Measurements from ENCODE around the gene CTRL.

Gene CTRL

GRCh38 chr16:67897231-67897630 lies 34.4 kb downstream of the CTRL start:
- H3K27ac ChIP-seq: no peak overlapping the region
- DNase-seq (ENCODE audit: low read depth, low spot score): no peak

- H3K27ac ChIP-seq: peak overlapping the region; percentile 70
- no peak for DNase-seq (ENCODE audit: low read depth, low spot score)
Measured at GRCh38 chr16:67893743-67894399, 37.8 kb downstream of the CTRL start.

- peak within 1 kb of the TSS; percentile 70 for H3K27ac ChIP-seq
- peak; percentile 61 for DNase-seq (ENCODE audit: low read depth, low spot score)
Measured at GRCh38 chr16:67892899-67893742, 38.5 kb downstream of the CTRL start, which contains the start of gene PSKH1. PSKH1 (plus strand) TSS chr16:67893254; CDS start chr16:67908750, 15,496 bp downstream.

DNA sequence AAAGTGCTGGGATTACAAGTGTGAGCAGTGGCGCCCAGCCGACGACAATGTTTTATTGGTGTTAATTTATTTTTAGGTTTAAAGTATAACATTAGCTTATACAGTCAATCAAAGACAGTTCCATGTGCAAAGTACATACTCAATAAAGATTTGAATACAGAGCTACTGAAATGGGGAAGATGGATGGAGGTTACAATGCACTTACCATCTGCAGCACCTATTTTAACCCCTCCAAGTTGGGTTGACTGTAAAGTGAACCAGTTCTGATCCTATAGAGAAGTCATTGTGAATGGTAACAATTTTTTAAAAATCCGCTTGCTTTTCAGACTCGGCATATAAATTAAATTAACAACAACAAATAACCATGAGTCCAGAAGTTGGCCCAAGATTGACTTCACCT lies 39.3 kb downstream of the CTRL start:
- no peak overlapping the region for H3K27ac ChIP-seq
- DNase-seq (ENCODE audit: low read depth, low spot score): no peak

DNA sequence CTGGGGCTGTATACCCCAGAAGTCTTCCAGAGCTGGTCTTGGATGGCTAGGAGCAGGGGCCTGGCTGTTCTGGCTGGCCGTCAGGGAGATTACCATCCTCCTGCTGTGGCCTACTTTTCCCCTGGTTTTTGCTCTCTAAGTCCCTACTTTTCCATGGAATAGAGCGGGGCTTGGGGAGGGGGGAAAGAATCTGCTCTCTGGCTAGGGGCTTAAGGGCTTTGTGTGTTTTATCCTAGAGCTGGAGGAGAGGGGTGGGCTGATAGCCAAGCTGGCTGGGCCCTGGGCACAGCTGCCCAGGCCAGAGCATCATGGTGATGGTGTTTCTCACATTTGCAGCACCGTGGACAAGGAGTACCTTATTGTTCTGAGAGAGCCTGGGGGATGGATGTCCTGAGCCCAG lies 43.3 kb downstream of the CTRL start:
- no peak overlapping the region for H3K27ac ChIP-seq
- DNase-seq (ENCODE audit: low read depth, low spot score): no peak

GRCh38 chr16:67886387-67886786 lies 45.3 kb downstream of the CTRL start:
- no peak overlapping the region for H3K27ac ChIP-seq
- DNase-seq (ENCODE audit: low read depth, low spot score): no peak

DNA sequence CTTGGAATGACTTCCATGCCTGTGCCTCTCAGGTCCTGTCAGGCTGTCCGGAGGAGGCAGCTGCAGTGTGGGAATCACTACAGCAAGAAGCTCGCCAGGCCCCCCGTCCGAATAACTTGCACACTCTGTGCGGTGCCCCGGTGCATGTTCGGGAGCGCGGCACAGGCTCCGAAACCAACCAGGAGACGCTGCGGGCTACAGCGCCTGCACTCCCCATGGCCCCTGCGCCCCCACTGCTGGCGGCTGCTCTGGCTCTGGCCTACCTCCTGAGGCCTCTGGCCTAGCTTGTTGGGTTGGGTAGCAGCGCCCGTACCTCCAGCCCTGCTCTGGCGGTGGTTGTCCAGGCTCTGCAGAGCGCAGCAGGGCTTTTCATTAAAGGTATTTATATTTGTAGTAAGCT lies 45.7 kb downstream of the CTRL start:
- no peak for DNase-seq (ENCODE audit: low read depth, low spot score)

DNA sequence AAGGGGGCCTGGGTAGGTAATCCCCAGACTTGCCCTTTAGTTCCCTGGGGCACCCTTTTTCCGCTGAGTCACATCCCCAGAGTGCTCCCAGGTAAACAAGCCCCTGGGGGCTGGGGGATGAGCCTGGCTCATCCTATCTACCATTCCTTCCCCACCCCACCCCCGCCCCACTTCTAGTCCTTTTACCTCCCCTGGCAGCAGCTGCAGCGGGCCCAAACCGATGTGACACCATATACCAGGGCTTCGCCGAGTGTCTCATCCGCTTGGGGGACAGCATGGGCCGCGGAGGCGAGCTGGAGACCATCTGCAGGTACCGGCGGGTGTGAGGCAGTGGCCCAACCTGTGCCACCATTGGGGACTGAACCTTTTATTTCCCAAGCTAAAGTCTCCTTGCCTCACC lies 46.1 kb downstream of the CTRL start:
- H3K27ac ChIP-seq: no peak overlapping the region

More for the DNA sequence above, 45.7 kb downstream of the CTRL start:
- H3K27ac ChIP-seq: no peak overlapping the region

DNA sequence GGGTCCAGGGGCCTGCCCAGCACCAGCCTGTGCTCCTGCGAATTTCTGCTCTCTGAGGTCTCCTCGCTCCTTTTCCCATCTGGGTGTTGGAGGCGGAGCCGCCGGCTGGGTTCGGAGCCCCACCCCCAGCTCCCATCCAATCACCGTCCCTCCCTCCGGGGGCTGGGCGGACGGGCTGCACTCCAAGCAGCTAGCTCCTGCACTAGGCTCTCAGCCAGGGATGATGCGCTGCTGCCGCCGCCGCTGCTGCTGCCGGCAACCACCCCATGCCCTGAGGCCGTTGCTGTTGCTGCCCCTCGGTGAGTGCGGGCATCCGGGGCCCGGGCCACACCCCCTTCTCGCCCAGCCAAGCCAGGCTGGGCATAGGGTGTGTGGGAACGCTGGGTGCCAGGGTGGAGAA lies 47.0 kb downstream of the CTRL start, which contains the start of gene NRN1L:
TSS of gene NRN1L (plus strand) at position 202 of the 400 bp plus-strand sequence. CDS start at position 221, 19 bp downstream.
- H3K27ac ChIP-seq: no peak within 1 kb of the TSS
- DNase-seq (ENCODE audit: low read depth, low spot score): peak; percentile 44

More for the DNA sequence above, 46.1 kb downstream of the CTRL start:
- no peak for DNase-seq (ENCODE audit: low read depth, low spot score)

DNA sequence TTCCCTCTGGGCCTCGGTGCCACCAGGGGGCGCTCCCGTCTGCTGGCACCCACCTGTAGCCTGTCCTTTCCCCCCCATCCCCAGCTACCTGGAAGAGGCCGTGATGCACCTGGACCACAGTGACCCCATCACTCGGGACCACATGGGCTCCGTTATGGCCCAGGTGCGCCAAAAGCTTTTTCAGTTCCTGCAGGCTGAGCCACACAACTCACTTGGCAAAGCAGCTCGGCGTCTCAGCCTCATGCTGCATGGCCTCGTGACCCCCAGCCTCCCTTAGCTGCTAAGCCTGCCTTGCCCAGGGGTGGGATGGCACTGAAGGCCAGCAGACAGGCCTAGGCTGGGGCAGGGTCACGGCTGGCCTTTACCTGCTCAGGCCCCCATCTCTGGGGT lies 47.8 kb downstream of the CTRL start:
- DNase-seq (ENCODE audit: low read depth, low spot score): no peak

DNA sequence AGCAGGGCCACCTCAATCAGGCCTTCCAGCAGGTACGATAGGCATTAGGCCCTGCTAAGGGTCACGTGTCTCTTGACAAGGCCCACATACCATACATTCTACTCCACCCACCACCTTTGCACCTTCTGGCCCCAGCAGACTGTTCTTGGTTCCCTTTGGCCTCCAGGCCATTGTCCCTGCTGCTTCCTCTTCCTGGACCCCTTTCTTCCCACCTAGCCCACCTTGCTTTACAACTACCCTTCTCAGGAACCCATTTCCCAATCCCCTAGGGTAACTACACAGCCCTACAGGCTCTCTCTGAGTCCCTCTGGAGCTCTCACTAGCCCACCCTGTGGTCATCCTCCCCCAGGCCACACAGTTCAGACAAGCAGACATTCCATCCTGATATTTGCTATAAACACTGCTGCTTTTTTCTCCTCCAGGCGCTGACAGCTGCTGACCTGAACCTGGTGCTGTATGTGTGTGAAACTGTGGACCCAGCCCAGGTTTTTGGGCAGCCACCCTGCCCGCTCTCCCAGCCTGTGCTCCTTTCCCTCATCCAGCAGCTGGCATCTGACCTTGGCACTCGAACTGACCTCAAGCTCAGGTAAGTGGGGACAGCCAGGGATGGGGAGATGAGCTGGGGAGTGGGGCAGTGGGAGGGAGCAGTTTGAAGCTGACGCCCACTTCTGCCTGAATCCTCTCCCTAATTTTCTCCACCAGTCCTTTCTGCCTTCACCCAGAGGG lies 48.4 kb downstream of the CTRL start:
- no peak overlapping the region for H3K27ac ChIP-seq

More for the DNA sequence above, 47.8 kb downstream of the CTRL start:
- H3K27ac ChIP-seq: no peak overlapping the region

DNA sequence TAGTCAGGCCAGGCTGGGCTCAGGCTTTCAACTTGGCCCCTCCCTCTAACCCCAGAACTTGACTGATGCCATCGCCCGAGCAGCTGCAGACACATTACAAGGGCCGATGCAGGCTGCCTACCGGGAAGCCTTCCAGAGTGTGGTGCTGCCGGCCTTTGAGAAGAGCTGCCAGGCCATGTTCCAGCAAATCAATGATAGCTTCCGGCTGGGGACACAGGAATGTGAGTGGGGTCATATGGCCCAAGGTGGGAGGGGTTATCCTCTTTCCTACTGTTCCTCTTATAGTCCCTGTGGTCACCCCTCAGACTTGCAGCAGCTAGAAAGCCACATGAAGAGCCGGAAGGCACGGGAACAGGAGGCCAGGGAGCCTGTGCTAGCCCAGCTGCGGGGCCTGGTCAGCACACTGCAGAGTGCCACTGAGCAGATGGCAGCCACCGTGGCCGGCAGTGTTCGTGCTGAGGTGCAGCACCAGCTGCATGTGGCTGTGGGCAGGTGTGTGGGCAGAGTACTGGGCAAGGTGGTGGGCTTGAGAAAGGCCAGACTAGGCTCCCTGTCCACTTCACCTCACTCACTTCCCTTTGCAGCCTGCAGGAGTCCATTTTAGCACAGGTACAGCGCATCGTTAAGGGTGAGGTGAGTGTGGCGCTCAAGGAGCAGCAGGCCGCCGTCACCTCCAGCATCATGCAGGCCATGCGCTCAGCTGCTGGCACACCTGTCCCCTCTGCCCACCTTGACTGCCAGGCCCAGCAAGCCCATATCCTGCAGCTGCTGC lies 49.1 kb downstream of the CTRL start:
- no peak for DNase-seq (ENCODE audit: low read depth, low spot score)
- no peak overlapping the region for H3K27ac ChIP-seq

More for the DNA sequence above, 48.4 kb downstream of the CTRL start:
- DNase-seq (ENCODE audit: low read depth, low spot score): no peak

DNA sequence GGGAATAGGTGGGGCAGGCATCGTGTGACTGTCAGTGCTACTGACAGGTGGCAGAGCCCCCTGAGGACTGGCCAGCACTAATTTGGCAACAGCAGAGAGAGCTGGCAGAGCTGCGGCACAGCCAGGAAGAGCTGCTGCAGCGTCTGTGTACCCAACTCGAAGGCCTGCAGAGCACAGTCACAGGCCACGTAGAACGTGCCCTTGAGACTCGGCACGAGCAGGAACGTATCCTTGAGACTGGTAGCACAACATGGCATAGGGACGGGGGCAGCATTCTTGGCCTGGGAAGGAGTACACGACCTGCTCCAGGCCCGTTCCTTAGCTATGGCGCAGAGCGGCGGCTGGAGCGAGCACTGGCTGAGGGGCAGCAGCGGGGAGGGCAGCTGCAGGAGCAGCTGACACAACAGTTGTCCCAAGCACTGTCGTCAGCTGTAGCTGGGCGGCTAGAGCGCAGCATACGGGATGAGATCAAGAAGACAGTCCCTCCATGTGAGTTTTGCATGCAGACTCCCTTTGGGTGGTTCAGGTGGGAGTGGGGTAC lies 50.0 kb downstream of the CTRL start:
- H3K27ac ChIP-seq: no peak overlapping the region
- DNase-seq (ENCODE audit: low read depth, low spot score): no peak

DNA sequence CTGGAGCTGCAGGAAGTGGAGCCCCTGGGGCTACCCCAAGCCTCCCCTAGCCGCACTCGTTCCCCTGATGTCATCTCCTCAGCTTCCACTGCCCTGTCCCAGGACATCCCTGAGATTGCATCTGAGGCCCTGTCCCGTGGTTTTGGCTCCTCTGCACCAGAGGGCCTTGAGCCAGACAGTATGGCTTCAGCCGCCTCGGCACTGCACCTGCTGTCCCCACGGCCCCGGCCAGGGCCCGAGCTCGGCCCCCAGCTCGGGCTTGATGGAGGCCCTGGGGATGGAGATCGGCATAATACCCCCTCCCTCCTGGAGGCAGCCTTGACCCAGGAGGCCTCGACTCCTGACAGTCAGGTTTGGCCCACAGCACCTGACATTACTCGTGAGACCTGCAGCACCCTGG lies 51.1 kb downstream of the CTRL start:
- no peak overlapping the region for H3K27ac ChIP-seq
- no peak for DNase-seq (ENCODE audit: low read depth, low spot score)

DNA sequence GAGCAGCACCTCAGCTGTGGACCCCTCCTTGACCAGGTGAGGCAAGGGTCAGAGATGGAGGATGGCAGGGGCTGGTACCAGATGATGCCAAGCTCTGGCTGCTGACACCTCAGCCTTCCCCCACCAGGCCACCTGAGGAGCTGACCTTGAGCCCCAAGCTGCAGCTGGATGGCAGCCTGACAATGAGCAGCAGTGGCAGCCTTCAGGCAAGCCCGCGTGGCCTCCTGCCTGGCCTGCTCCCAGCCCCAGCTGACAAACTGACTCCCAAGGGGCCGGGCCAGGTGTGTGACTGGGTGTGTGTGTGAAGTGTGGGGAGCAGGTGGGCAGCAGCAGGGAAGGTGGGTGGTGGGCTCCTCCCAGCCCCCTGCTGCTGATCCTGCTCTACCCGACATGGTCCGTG lies 51.7 kb downstream of the CTRL start:
- DNase-seq (ENCODE audit: low read depth, low spot score): no peak
- no peak overlapping the region for H3K27ac ChIP-seq

Data from epithelial cell of prostate (primary cell).